Activated T-helper 1 cell treated with Interleukin-2 at 50 U/mL for 16 hours (primary cell): Measurements from ENCODE around the gene AHNAK.
"Not testable (repeated sequence)": the region's sequence is repeated elsewhere in the genome, so short reads cannot be mapped to it uniquely, and the experiment has no call there.

ENCODE experiments used
- DNase-seq: peaks from one replicate; pipeline ENCODE4 v3.0.0-alpha.2; 2020; ENCODE audit warnings: low read depth

The AHNAK gene

GRCh38 chr11:62458212-62459002, 88.2 kb downstream of the AHNAK start:
- no peak for DNase-seq

DNA sequence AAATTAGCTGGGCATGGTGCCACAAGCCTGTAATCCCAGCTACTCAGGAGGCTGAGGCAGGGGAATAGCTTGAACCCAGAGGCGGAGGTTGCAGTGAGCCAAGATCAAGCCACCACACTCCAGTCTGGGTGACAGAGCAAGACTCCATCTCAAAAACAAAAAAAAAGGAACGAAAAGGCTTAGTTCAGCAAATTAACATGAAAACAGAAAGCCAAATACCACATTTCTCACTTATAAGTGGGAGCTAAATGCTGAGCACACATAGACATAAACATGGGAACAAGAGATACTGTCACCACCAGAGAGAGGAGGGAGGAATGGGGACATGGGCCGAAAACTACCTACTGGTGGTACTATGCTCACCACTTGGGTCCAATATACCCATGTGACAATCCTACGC, 89.1 kb downstream of the AHNAK start:
- no peak for DNase-seq

DNA sequence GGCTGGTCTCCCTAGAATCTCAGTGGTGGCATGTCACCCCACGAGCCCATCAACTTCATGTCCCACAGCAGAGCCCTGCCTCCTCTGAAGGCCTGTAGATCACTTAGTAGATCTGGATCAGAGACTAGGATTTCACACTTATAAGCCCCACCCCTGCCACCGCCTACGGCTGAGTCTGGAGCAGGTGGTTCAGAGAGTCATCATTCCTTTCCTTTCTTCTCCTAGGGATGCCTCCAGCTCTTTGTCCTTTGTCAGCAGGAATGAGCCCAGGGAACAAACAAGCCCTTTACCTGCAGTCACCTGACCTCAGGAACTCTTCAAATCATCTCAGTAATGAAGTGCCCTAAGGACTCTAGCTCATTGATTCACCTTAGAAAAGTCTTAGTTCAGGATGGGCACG, 90.0 kb downstream of the AHNAK start:
- no peak for DNase-seq

DNA sequence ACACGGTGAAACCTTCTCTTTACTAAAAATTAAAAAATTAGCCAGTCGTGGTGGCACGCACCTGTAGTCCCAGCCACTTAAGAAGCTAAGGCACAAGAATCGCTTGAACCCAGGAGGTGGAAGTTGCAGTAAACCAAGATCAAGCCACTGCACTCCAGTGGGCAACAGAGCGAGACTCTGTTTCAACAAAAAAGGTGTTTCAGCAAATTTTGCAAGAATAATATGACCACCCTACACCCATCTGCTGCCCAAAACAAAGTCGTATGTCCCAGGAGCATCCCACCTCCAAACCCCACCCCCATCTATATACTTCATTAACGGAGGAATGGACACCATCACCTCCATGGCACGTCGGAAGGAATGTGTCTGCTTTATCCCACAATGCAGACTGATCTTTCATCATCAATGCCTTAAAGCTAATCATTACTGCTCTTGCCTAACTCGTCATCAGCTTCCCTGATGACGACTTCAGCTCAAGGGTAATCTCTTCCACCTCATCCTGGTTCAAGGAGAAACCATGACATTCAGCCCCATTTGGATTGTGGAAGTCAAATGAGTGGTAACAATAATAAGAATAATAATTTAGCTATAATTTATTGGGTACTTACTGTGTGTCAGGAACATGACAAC, 93.7 kb downstream of the AHNAK start:
- no peak for DNase-seq

DNA sequence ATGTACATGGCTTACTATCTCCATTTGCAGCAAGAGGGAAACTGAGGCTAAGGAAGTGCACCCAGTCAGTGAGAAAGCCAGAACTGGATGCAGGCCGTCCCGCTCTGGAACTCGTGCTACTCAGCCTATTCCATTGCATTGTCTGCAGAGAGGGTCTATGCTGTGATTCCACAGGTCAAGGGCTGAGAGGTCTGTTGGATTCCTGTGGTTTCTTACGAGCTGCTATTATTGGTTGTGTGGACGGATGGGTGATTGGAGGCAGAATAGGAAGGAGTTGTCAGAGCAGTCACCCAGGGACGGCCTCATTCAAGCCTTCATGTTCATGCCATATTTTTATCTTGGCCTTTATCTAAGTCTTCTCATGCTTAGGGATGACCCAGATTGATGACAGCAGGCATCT, 94.3 kb downstream of the AHNAK start:
- no peak for DNase-seq

DNA sequence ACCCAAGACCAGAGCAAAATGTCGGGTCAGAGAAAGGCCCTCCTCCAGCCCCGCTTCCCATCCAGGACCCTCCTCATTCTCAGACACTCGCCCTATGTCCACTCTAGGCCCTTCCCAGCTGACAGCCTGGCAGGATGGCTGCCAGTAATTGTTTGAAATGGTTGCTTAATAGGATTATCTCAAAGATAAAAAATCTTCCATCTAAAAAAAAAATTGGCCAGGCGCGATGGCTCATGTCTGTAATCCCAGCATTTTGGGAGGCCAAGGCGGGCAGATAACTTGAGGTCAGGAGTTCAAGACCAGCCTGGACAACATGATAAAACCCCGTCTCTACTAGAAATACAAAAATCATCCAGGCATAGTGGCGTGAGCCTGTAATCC, 95.4 kb downstream of the AHNAK start:
- no peak for DNase-seq

DNA sequence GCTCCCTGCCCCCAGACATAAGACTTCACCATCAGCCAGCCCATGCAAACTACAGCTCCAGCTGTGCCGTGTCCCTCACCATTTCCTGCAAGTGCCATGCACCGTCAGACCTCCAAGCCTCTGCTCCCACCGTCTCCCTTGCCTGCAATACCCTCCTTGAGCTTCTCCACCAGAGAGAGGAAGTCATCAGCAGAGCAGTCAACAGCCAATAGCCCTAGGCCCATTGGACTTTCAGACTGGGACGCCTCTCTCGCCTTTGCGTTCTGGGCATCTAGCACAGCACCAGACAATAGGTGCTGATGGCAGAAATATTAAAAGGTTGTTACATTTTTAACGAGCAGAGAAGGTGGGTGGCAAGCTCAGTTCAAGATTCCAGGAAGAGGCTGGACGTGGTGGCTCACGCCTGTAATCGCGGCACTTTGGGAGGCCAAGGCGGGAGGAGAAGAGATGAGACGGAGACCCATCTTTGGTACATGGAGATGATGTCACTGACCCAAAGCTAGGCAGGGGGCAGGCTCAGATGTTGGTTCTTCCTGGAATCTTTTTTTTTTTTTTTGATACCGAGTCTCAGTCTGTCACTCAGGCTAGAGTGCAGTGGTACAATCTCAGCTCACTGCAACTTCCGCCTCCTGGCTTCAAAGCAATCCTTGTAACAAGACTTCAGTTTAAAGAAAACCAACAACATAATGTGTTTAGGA, 95.9 kb downstream of the AHNAK start:
- no peak for DNase-seq

GRCh38 chr11:62449912-62450311, 96.7 kb downstream of the AHNAK start:
- not testable (repeated sequence) for DNase-seq

GRCh38 chr11:62449451-62449851, 97.2 kb downstream of the AHNAK start:
- DNase-seq = no peak

GRCh38 chr11:62446091-62446490, 100.5 kb downstream of the AHNAK start:
- no peak for DNase-seq

DNA sequence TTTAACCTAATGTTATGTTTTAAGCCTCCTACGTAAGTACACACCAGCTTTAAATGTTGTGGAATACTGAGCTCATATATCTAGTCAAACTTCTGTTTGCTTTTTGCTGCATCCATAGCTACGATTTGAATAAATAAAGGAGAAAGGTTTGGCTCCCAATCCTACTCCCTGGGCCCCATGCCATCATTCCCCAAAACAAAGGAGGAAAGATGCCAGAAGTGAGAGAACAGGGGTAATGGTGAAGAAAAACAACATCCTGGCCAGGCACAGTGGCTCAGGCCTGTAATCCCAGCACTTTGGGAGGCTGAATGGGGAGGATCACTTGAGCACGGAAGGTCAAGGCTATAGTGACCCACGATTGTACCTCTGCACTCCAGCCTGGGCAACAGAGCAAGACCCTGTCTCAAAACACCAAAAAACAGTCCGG, 101.3 kb downstream of the AHNAK start:
- DNase-seq = no peak

DNA sequence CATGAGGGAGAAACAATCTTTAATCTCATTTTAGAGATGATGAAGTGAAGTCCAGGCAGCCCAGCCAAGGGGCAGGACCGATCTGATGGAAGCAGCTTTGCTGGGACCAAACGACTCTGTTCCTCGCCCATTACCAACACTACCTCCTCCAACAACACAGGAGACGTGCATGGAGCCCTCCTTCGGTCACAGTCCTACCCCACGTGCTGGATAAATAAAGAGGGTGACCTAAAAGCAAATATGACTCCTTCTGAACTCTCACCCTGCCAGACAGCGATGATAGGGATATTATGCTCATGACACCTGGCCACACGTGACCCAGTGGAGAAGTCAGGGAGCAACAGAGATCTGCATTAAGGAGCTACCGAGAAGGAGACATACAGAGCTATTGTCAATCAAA, 101.8 kb downstream of the AHNAK start:
- DNase-seq = no peak

- peak; percentile 1 for DNase-seq
These were observed 102.3 kb downstream of the AHNAK start for GRCh38 chr11:62444236-62444833.

- no peak for DNase-seq
These were observed 103.0 kb downstream of the AHNAK start for GRCh38 chr11:62443390-62444235.

DNA sequence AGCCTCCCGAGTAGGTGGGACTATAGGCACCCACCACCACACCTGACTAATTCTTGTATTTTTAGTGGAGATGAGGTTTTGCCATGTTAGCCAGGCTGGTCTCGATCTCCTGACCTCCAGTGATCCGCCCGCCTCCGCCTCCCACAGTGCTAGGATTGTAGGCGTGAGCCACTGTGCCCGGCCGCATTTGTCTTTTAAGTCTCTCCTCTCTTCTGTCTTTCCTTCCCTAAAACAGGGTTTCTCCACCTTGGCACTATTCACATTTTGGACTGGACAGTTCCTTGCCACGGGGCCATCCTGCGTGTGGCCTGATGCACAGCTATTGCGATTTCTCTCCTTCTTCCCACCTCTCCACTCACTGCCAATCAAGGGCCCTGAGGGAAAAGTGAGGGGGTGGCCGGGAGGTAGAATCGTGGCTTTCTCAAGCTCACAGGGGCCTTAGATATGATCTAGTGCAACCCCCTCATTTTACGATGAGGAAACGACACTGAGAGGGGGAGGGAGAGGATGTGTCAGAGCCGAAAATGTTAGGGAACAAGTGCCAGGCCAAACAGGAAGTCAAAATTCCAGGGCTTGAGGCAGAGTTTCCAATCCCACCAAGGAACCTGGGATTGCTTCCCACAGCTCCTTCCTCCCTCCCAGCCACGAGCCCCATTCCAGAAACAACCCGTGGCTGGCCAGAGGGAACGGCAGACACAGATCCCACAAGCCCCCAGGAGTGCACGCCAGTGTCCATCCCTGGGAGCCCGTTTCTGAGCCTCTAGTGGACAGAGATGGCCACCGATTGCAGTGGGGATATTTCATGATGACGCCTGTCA, 106.6 kb downstream of the AHNAK start:
- DNase-seq = no peak

GRCh38 chr11:62438641-62439040, 108.0 kb downstream of the AHNAK start:
- DNase-seq = no peak

GRCh38 chr11:62437616-62438015, 109.0 kb downstream of the AHNAK start:
- DNase-seq = no peak

DNA sequence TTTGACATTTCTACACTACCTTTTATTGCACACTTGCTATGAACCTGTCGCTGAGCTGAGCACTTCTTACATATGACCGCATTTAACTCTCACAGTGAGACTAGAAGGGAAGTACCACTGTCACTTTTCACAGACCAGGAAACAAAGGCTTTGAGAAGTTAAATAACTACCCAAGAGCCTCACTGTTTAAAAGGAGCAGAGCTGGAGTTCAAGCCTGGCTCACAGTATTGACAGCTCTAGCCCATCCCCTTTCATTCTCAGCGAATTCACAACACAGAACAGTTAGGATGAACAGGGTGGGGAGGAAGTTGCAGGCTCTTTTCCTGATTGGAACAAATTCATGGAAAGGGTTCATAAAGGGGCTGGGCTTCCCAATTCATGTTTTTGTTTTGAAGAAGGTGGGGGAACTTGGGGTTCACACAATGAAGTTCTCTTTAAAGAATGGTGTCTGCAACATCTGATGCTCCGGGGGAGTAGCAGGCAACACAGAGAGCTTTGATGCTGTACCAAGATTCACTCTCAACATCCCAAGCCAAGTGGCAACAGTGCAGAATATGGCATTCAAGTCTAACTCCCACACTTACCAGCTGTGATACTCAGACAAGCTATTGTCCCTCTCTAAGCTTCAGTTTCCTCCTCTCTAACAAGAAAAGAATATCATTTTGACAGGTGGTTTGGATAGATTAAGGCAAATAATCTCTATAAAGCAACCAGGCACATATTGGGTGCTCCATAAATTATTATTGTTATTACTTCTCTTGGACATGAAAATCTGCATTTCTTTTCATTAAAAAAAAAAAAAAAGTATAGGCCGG, 110.6 kb downstream of the AHNAK start:
- no peak for DNase-seq

DNA sequence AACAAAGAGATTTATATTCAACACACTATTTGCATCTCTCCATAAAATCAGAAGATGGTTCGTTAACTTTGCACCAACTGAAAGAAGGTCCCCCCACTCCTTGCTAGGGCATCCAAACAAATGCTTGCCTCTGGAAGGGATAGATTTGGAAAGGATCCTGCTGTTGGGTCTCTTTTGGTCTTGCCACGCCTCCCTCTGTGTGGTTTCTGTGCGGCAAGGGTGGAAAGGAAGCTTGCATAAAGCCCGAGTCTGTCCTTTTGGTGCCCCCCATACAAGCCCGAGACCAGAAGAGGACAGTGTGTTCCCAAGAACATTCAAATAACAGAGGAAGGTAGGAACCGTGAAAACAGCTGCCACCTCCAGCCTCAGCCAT, 112.7 kb downstream of the AHNAK start:
- DNase-seq = no peak
